Hematopoietic multipotent progenitor cell treated with erythropoietin and hydrocortisone succinate and interleukin-3 and kit ligand, for 17 days (in vitro differentiated cells): Measurements from ENCODE around the gene METTL23.

Experiments
- DNase-seq: peaks from one replicate; pipeline ENCODE4 v3.0.0-alpha.2; 2015; ENCODE audit warnings: low spot score

Gene METTL23

GRCh38 chr17:76726776-76727718, at the start of gene METTL23:
TSS of gene METTL23 (plus strand) at chr17:76726839. CDS start at chr17:76729711, 2,872 bp downstream.
- peak; percentile 84 for DNase-seq

- no peak for DNase-seq
Observed at GRCh38 chr17:76677406-76677805, 49.2 kb upstream of the METTL23 start.

- no peak for DNase-seq
Observed at GRCh38 chr17:76678330-76678729, 48.3 kb upstream of the METTL23 start.

GRCh38 chr17:76679239-76679638, 47.4 kb upstream of the METTL23 start:
- no peak for DNase-seq

- DNase-seq: peak; percentile 83
Observed at GRCh38 chr17:76681222-76682137, 45.2 kb upstream of the METTL23 start.

- DNase-seq: peak; percentile 51
Observed at GRCh38 chr17:76682296-76682695, 44.3 kb upstream of the METTL23 start.

GRCh38 chr17:76683011-76683755, 43.5 kb upstream of the METTL23 start:
- no peak for DNase-seq

- no peak for DNase-seq
Observed at GRCh38 chr17:76683921-76684745, 42.5 kb upstream of the METTL23 start.

GRCh38 chr17:76684756-76685155, 41.9 kb upstream of the METTL23 start:
- DNase-seq: no peak

- DNase-seq: no peak
Observed at GRCh38 chr17:76685366-76685765, 41.3 kb upstream of the METTL23 start.

GRCh38 chr17:76685846-76686245, 40.8 kb upstream of the METTL23 start:
- no peak for DNase-seq

GRCh38 chr17:76686538-76687297, 39.9 kb upstream of the METTL23 start:
- no peak for DNase-seq

GRCh38 chr17:76687298-76688164, 39.1 kb upstream of the METTL23 start:
- DNase-seq: no peak

- no peak for DNase-seq
Observed at GRCh38 chr17:76688165-76688622, 38.4 kb upstream of the METTL23 start.

- DNase-seq: no peak
Observed at GRCh38 chr17:76689859-76690258, 36.8 kb upstream of the METTL23 start.

- no peak for DNase-seq
Observed at GRCh38 chr17:76690596-76691280, 35.9 kb upstream of the METTL23 start.

GRCh38 chr17:76691379-76692191, 35.1 kb upstream of the METTL23 start:
- DNase-seq: no peak
